GM23338 (cell line): Measurements from ENCODE around the gene C19orf47.

Experiments used
- CREB1 ChIP-seq: fragments of 250-450 bp; sonication (Bioruptor Pico); IDR thresholded peaks from 2 replicates; pipeline ENCODE4 v1.5.0; 2020; ENCODE audit warnings: low read depth, mild to moderate bottlenecking, moderate library complexity
- ETS1 ChIP-seq: IDR thresholded peaks from 2 replicates; pipeline ENCODE4 v1.6.1; 2016; ENCODE audit warnings: antibody characterized with exemption
- EZH2 ChIP-seq: fragments of 200-600 bp; sonication (generic); IDR thresholded peaks from one replicate; pipeline ENCODE4 v1.8.0; 2017; ENCODE audit warnings: antibody characterized with exemption, mild to moderate bottlenecking, low read depth; ENCODE audit not compliant: unreplicated experiment
- EZH2phosphoT487 ChIP-seq: fragments of 200-600 bp; sonication (generic); IDR thresholded peaks from one replicate; pipeline ENCODE4 v1.8.1; 2018; ENCODE audit warnings: antibody characterized with exemption; ENCODE audit not compliant: unreplicated experiment
- JUNB ChIP-seq: IDR thresholded peaks from one replicate; pipeline ENCODE4 v1.6.1; 2016; ENCODE audit warnings: antibody characterized with exemption; ENCODE audit not compliant: unreplicated experiment
- POLR2AphosphoS5 ChIP-seq: IDR thresholded peaks from 2 replicates; pipeline ENCODE4 v1.6.1; 2016; ENCODE audit warnings: antibody characterized with exemption, low read depth
- STAT1 ChIP-seq: IDR thresholded peaks from one replicate; pipeline ENCODE4 v1.6.1; 2016; ENCODE audit warnings: antibody characterized with exemption; ENCODE audit not compliant: unreplicated experiment
- ZNF114 ChIP-seq: fragments of 250-450 bp; sonication (Bioruptor Pico); IDR thresholded peaks from 2 replicates; pipeline ENCODE4 v1.5.0; 2020; ENCODE audit warnings: mild to moderate bottlenecking, moderate library complexity
- ZNF331 ChIP-seq: fragments of 250-450 bp; sonication (Bioruptor Pico); IDR thresholded peaks from 2 replicates; pipeline ENCODE4 v1.5.0; 2020; ENCODE audit warnings: low read depth, mild to moderate bottlenecking, moderate library complexity
- ZNF462 ChIP-seq: fragments of 250-450 bp; sonication (Bioruptor Pico); IDR thresholded peaks from 2 replicates; pipeline ENCODE4 v1.5.0; 2020; ENCODE audit warnings: mild to moderate bottlenecking, moderate library complexity
- TF ChIP-seq, protein P1 (sequence below), 2 experiments: fragments of 200-600 bp in 1 of 2; sonication (generic) in 1 of 2; conservative IDR thresholded peaks; 2 replicates each; pipeline versions ENCODE4 v1.5.1 to v1.6.1; 2016 to 2017; ENCODE audit warnings: antibody characterized with exemption in 2 of 2, low read depth in 2 of 2, mild to moderate bottlenecking in 2 of 2, moderate library complexity in 1 of 2
- TF ChIP-seq, protein P2 (sequence below): IDR thresholded peaks from one replicate; pipeline ENCODE4 v1.6.1; 2018; ENCODE audit warnings: antibody characterized with exemption; ENCODE audit not compliant: unreplicated experiment

GRCh38 chr19:40321076-40321475 is 27.1 kb downstream of the C19orf47 start:
- TF ChIP-seq, protein P1, sequence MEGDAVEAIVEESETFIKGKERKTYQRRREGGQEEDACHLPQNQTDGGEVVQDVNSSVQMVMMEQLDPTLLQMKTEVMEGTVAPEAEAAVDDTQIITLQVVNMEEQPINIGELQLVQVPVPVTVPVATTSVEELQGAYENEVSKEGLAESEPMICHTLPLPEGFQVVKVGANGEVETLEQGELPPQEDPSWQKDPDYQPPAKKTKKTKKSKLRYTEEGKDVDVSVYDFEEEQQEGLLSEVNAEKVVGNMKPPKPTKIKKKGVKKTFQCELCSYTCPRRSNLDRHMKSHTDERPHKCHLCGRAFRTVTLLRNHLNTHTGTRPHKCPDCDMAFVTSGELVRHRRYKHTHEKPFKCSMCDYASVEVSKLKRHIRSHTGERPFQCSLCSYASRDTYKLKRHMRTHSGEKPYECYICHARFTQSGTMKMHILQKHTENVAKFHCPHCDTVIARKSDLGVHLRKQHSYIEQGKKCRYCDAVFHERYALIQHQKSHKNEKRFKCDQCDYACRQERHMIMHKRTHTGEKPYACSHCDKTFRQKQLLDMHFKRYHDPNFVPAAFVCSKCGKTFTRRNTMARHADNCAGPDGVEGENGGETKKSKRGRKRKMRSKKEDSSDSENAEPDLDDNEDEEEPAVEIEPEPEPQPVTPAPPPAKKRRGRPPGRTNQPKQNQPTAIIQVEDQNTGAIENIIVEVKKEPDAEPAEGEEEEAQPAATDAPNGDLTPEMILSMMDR (conservative IDR thresholded peaks at IDR 0.05; ENCODE audit: low read depth in 2 of 2), result no peak
- no peak for TF ChIP-seq EZH2
- TF ChIP-seq, protein P2, sequence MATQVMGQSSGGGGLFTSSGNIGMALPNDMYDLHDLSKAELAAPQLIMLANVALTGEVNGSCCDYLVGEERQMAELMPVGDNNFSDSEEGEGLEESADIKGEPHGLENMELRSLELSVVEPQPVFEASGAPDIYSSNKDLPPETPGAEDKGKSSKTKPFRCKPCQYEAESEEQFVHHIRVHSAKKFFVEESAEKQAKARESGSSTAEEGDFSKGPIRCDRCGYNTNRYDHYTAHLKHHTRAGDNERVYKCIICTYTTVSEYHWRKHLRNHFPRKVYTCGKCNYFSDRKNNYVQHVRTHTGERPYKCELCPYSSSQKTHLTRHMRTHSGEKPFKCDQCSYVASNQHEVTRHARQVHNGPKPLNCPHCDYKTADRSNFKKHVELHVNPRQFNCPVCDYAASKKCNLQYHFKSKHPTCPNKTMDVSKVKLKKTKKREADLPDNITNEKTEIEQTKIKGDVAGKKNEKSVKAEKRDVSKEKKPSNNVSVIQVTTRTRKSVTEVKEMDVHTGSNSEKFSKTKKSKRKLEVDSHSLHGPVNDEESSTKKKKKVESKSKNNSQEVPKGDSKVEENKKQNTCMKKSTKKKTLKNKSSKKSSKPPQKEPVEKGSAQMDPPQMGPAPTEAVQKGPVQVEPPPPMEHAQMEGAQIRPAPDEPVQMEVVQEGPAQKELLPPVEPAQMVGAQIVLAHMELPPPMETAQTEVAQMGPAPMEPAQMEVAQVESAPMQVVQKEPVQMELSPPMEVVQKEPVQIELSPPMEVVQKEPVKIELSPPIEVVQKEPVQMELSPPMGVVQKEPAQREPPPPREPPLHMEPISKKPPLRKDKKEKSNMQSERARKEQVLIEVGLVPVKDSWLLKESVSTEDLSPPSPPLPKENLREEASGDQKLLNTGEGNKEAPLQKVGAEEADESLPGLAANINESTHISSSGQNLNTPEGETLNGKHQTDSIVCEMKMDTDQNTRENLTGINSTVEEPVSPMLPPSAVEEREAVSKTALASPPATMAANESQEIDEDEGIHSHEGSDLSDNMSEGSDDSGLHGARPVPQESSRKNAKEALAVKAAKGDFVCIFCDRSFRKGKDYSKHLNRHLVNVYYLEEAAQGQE, result no peak
- no peak for TF ChIP-seq ETS1
- TF ChIP-seq EZH2phosphoT487, result no peak
- TF ChIP-seq CREB1 (CRISPR knock-in tag), result no peak
- no peak for TF ChIP-seq POLR2AphosphoS5
- no peak for TF ChIP-seq JUNB
- TF ChIP-seq ZNF462, result no peak
- TF ChIP-seq ZNF331 (CRISPR knock-in tag), result no peak
- TF ChIP-seq ZNF114 (CRISPR knock-in tag), result no peak
- TF ChIP-seq STAT1, result no peak
